ENCODE data around the gene CKAP2L.

DNA sequence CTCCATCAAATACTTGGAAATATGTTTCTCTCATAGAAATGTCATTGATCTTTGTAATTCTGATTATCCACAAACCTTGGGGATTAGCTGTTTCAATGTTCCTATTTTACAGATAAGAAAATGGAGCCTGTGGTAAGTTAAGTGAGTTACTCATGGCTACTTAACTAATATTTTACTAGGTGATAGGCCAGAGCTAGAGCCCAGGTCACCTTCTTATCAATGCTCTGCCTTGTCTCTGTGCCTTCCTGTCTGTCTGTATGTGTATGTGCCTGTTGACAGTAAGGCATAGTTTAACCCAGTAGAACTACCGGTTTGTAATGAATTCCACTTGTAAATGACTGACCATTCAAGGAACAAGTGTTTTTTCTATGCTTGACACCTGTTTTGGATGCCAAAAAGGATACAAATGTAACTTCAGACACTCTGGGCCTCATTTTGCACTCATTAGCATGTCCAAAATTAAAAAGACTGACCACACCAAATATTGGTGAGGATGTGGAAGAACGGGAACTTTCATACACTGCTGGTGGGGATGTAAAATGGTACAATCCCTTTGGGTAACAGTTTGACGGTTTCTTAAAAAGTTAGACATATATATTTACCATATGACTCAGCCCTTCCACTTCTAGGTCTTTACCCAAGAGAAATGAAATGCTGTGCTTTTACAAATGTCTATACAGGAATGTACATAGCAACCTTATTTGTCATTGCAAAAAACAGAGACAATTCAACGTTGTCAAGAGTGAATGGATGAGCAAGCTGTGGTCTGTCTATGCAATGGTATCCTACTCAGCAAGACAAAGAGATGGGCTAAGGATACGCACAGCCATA is 39.5 kb upstream of the CKAP2L start:
- TF ChIP-seq, protein P1, sequence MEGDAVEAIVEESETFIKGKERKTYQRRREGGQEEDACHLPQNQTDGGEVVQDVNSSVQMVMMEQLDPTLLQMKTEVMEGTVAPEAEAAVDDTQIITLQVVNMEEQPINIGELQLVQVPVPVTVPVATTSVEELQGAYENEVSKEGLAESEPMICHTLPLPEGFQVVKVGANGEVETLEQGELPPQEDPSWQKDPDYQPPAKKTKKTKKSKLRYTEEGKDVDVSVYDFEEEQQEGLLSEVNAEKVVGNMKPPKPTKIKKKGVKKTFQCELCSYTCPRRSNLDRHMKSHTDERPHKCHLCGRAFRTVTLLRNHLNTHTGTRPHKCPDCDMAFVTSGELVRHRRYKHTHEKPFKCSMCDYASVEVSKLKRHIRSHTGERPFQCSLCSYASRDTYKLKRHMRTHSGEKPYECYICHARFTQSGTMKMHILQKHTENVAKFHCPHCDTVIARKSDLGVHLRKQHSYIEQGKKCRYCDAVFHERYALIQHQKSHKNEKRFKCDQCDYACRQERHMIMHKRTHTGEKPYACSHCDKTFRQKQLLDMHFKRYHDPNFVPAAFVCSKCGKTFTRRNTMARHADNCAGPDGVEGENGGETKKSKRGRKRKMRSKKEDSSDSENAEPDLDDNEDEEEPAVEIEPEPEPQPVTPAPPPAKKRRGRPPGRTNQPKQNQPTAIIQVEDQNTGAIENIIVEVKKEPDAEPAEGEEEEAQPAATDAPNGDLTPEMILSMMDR (conservative IDR thresholded peaks at IDR 0.05; ENCODE audit: low read length), result no peak
- no peak for TF ChIP-seq EZH2phosphoT487 (IDR thresholded peaks at IDR 0.05; ENCODE audit: borderline replicate concordance)

Data from Loucy (cell line).